Activated CD8-positive, alpha-beta T cell treated with anti-CD3 and anti-CD28 coated beads, Interleukin-2, amount 10 ng/mL, durations not matched to agents 7 days and 5 days (primary cell): ENCODE results near the gene C12orf50. TPM values are rescaled to one million over a fixed set of nuclear protein-coding genes. Genes with fewer than 3 reads are reported as not detected.

Experiments
- ATAC-seq: fragments of 150-1000 bp; cut with Tn5 transposase; one replicate; pipeline ENCODE4 v1.10.0; 2021; ENCODE audit warnings: moderate library complexity
- CTCF ChIA-PET: fragments of 350-600 bp; sonication (Branson Sonifier 250); formaldehyde crosslinking; loops from one replicate; lab custom pipeline; 2021; ENCODE audit warnings: antibody characterized with exemption; lab: Charles Lee
- POLR2A ChIA-PET: fragments of 350-600 bp; sonication (Branson Sonifier 250); formaldehyde crosslinking; loops from one replicate; lab custom pipeline; 2021; ENCODE audit warnings: antibody characterized with exemption; lab: Charles Lee
- DNase-seq: peaks from one replicate; pipeline ENCODE4 v3.0.0-alpha.2; 2020
- H3K27ac Mint-ChIP-seq: one replicate; pipeline ENCODE4 v1.8.0; 2021; ENCODE audit warnings: mild to moderate bottlenecking, mixed read lengths
- H3K27me3 Mint-ChIP-seq: one replicate; pipeline ENCODE4 v1.8.0; 2021; ENCODE audit warnings: low read depth, mixed read lengths
- H3K36me3 Mint-ChIP-seq: one replicate; pipeline ENCODE4 v1.8.0; 2021; ENCODE audit warnings: low read depth, mixed read lengths
- H3K4me1 Mint-ChIP-seq: one replicate; pipeline ENCODE4 v1.8.0; 2021; ENCODE audit warnings: low read depth, mixed read lengths
- H3K4me3 Mint-ChIP-seq: one replicate; pipeline ENCODE4 v1.8.0; 2021; ENCODE audit warnings: mild to moderate bottlenecking, mixed read lengths
- H3K9me3 Mint-ChIP-seq: one replicate; pipeline ENCODE4 v1.8.0; 2022; ENCODE audit warnings: mixed read lengths; ENCODE audit not compliant: insufficient read depth
- total RNA-seq, 2 experiments: library from RNA; stranded (reverse); gene quantifications; one replicate each; pipeline ENCODE4 v1.2.3, GENCODE V29; 2021

The C12orf50 gene, protein sequence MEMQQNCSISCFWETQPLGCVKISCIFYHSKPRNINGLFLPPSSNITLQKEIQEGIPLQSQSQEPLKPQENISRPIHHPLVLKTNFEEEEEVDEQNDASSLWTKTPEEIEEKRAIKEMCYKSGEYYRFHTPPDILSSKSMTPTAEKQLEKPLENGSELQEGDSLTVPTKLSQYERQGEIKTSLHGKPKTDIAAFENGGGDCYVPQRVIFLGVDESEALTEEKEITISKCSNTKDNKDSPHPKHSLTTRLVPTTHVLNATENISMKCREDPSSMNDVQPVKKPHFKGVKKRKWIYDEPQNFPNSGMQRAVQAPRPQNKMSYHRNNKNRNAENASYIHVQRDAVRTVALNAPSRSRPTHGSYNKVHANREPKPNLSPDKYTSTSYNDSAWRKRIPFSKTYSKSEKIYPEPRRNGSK
- total RNA-seq, result under 1 TPM in 1 of 2 experiments, not detected in 1; 0.11 TPM

GRCh38 chr12:88029093-88029665, at the start of gene C12orf50:
Gene C12orf50, minus strand, starts transcription at chr12:88029401. Its CDS starts 2,439 bp downstream, at chr12:88026962.
- Mint-ChIP-seq H3K36me3 (no peaks in the 10 kb centered on the region), H3K9me3 (no peaks in the 10 kb centered on the region), H3K4me1 (peaks cover 5% of the 10 kb centered on the region), H3K27ac (no peak within 1 kb of the TSS), H3K27me3 (no peaks in the 10 kb centered on the region), H3K4me3 (no peak within 1 kb of the TSS)
- ChIA-PET CTCF (no interaction called here), POLR2A (no interaction called here)
- no peak for DNase-seq
- ATAC-seq, result no peak

DNA sequence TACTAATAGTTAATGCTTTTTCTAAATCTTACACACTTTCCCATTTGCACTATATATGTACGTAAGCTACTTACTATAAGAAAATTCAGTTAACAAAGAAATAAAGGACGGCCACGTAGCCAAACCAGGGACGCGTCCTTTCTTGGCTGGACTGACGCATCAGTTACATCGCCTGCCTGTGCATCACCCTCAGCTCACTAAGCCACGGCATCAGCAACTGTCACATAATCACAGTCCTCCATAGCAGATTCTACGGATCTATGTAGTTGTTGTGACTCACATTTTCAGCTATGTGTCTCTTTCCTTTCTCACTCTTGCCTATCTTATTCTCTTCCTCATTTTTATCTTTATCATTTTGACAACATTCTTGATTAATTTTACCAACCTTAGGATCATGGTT, 38.1 kb upstream of the C12orf50 start:
- ChIA-PET POLR2A (no interaction called here), CTCF (interaction anchor here (0.7 kb wide), 1 partner anchor 33 kb away, joined by 4 read pairs; no protein-coding TSS in a partner anchor)

DNA sequence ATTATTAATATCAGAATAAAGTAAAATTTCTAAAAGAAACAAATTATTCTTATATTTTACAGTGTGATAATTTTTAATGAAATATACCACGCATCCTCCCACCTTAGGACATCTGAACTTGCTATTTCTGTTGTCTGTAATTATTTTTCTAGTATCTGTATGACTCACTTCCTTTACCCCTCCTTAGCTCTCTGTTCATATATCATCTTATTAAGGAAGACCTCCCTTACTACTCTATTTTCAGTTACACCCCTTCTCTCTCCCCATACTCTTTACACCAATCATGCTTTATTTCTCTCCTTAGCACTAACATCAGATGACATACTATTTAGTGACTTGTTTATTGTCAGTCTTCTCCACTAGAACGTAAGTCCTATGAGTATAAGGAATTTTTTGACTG, 34.2 kb upstream of the C12orf50 start:
- Mint-ChIP-seq H3K27ac (no peak overlapping the region), H3K27me3 (no peaks in the 10 kb centered on the region), H3K9me3 (no peaks in the 10 kb centered on the region), H3K4me3 (no peak overlapping the region), H3K4me1 (peaks cover 13% of the 10 kb centered on the region), H3K36me3 (peaks cover 16% of the 10 kb centered on the region)
- POLR2A ChIA-PET, result no interaction called here
- no peak for DNase-seq
- ATAC-seq, result no peak
- CTCF ChIA-PET, result no interaction called here

More for the DNA sequence above, 38.1 kb upstream of the C12orf50 start:
- H3K27ac Mint-ChIP-seq, result no peak overlapping the region
- H3K9me3 Mint-ChIP-seq, result no peaks in the 10 kb centered on the region
- peaks cover 15% of the 10 kb centered on the region for H3K36me3 Mint-ChIP-seq
- DNase-seq (no peak), ATAC-seq (no peak)
- H3K27me3 Mint-ChIP-seq, result no peaks in the 10 kb centered on the region
- peaks cover 13% of the 10 kb centered on the region for H3K4me1 Mint-ChIP-seq
- no peak overlapping the region for H3K4me3 Mint-ChIP-seq

GRCh38 chr12:88062474-88062873, 33.3 kb upstream of the C12orf50 start:
- ChIA-PET POLR2A (no interaction called here), CTCF (no interaction called here)
- Mint-ChIP-seq H3K4me3 (no peak overlapping the region), H3K27me3 (no peaks in the 10 kb centered on the region), H3K36me3 (peaks cover 18% of the 10 kb centered on the region), H3K9me3 (no peaks in the 10 kb centered on the region), H3K4me1 (peaks cover 13% of the 10 kb centered on the region), H3K27ac (no peak overlapping the region)
- ATAC-seq (no peak), DNase-seq (no peak)

- Mint-ChIP-seq H3K4me1 (peaks cover 9% of the 10 kb centered on the region), H3K36me3 (peaks cover 24% of the 10 kb centered on the region), H3K4me3 (no peak overlapping the region), H3K9me3 (no peaks in the 10 kb centered on the region), H3K27ac (no peak overlapping the region), H3K27me3 (no peaks in the 10 kb centered on the region)
- ATAC-seq, result no peak
- ChIA-PET CTCF (no interaction called here), POLR2A (no interaction called here)
- no peak for DNase-seq
Measured at GRCh38 chr12:88058719-88059077, 29.5 kb upstream of the C12orf50 start.

DNA sequence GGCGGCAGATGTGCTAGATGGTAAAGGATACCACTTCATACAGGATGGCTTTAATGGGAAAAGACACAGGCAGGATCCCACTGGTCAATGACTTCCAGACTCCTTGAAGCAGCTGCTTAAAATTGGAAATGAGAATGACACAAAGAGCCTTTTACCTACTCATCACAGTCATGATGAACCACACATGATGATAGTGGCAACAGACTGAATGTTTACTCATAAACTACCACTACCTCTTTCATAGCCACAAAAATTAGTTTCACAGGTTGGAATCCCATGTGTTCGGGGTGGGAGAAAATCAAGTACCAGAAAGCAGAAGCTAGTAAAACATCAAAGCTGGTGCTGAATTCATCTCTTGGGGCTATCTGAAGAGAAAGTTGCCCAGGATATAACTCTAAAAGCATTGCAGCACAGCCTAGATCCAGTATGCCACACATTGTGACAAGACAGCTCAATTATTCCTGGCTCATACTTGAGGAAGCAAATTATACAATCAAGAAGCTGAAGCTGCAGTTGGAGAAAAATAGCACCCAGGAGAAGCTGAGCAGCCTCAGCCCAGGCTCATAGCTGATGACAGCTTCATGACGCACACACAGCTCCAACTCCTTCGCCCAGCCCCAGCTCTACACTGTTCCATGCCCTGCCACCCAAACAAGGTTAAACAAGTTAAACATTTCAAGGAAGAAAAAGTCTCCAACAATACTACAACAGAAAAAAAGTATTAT, 29.0 kb upstream of the C12orf50 start:
- peaks cover 22% of the 10 kb centered on the region for H3K36me3 Mint-ChIP-seq
- no peak overlapping the region for H3K4me3 Mint-ChIP-seq
- H3K9me3 Mint-ChIP-seq, result no peaks in the 10 kb centered on the region
- no peak for DNase-seq
- no peaks in the 10 kb centered on the region for H3K27me3 Mint-ChIP-seq
- ChIA-PET POLR2A (no interaction called here), CTCF (no interaction called here)
- H3K4me1 Mint-ChIP-seq, result peaks cover 5% of the 10 kb centered on the region
- H3K27ac Mint-ChIP-seq, result no peak overlapping the region
- ATAC-seq, result no peak

GRCh38 chr12:88056571-88056970, 27.4 kb upstream of the C12orf50 start:
- no peak overlapping the region for H3K27ac Mint-ChIP-seq
- H3K36me3 Mint-ChIP-seq, result peaks cover 16% of the 10 kb centered on the region
- H3K9me3 Mint-ChIP-seq, result no peaks in the 10 kb centered on the region
- CTCF ChIA-PET, result no interaction called here
- no peak overlapping the region for H3K4me3 Mint-ChIP-seq
- H3K27me3 Mint-ChIP-seq, result no peaks in the 10 kb centered on the region
- H3K4me1 Mint-ChIP-seq, result no peaks in the 10 kb centered on the region
- ATAC-seq (no peak), DNase-seq (no peak)
- POLR2A ChIA-PET, result no interaction called here

DNA sequence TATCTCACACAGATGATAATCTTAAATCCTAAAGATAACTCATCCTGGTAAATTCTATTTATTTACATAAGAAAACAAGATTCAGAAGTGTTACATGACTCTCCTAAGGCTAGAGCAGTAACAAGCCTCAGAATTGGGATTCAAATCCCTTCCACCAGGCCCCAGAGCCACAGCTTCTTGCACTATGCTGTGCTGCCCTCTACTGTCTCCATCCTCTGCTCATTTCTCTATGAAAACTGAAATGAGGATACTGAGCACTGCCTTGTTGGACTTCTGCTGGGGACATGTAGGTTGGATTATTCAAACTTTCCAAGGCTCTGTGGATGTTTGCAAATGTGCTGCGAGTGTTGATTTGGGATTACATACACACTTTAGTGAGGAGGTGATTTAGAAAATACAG, 23.5 kb upstream of the C12orf50 start:
- Mint-ChIP-seq H3K27me3 (no peaks in the 10 kb centered on the region), H3K4me1 (no peaks in the 10 kb centered on the region), H3K9me3 (no peaks in the 10 kb centered on the region), H3K27ac (no peak overlapping the region), H3K4me3 (no peak overlapping the region), H3K36me3 (peaks cover 18% of the 10 kb centered on the region)
- peak; percentile 53 for ATAC-seq
- DNase-seq, result no peak
- ChIA-PET POLR2A (no interaction called here), CTCF (no interaction called here)

DNA sequence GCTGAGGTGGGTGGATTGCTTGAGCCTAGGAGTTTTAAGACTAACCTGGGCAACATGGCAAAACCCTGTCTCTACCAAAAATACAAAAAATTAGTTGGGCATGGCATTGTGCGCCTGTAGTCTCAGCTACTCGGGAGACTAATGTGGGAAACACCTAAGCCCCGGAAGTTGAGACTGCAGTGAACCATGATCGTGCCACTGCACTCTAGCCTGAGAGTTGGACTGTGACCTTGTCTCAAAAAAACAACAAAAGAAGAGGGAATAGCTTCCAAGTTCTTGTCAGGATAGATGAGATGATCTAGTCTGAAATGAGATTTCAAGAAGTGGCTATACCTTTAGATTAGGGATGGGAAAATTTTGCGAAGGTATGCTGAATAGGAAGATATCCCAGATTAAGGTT, 14.8 kb upstream of the C12orf50 start:
- H3K36me3 Mint-ChIP-seq, result peaks cover 43% of the 10 kb centered on the region
- ATAC-seq, result no peak
- H3K4me1 Mint-ChIP-seq, result peaks cover 2% of the 10 kb centered on the region
- no peaks in the 10 kb centered on the region for H3K27me3 Mint-ChIP-seq
- CTCF ChIA-PET, result no interaction called here
- no peak for DNase-seq
- POLR2A ChIA-PET, result no interaction called here
- H3K9me3 Mint-ChIP-seq, result no peaks in the 10 kb centered on the region
- H3K4me3 Mint-ChIP-seq, result no peak overlapping the region
- H3K27ac Mint-ChIP-seq, result no peak overlapping the region

DNA sequence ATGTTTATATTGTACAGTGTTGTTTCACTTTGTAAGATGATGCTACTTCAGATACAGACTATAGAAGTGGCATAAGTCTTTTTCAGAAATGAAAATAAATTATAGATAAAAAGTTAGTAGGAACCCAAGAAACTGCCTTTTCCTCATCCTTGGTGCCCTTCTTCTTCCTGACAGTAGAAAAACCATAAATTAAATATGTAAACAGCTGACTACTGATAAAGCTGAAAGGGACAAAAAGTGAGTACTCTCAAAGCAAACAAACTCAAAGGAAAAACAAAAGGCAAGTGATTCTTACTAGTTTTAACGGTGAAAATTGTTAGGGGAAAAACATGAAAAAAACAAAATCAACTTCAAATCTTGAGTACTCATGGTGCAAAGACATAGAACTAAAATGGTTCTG, 8.6 kb upstream of the C12orf50 start:
- no peaks in the 10 kb centered on the region for H3K27me3 Mint-ChIP-seq
- POLR2A ChIA-PET, result interaction anchor here (0.5 kb wide), 1 partner anchor 116 kb away, joined by 3 read pairs; no protein-coding TSS in a partner anchor
- H3K9me3 Mint-ChIP-seq, result no peaks in the 10 kb centered on the region
- peaks cover 14% of the 10 kb centered on the region for H3K36me3 Mint-ChIP-seq
- peaks cover 46% of the 10 kb centered on the region for H3K4me1 Mint-ChIP-seq
- no peak for DNase-seq
- CTCF ChIA-PET, result no interaction called here
- no peak overlapping the region for H3K27ac Mint-ChIP-seq
- no peak overlapping the region for H3K4me3 Mint-ChIP-seq
- no peak for ATAC-seq

DNA sequence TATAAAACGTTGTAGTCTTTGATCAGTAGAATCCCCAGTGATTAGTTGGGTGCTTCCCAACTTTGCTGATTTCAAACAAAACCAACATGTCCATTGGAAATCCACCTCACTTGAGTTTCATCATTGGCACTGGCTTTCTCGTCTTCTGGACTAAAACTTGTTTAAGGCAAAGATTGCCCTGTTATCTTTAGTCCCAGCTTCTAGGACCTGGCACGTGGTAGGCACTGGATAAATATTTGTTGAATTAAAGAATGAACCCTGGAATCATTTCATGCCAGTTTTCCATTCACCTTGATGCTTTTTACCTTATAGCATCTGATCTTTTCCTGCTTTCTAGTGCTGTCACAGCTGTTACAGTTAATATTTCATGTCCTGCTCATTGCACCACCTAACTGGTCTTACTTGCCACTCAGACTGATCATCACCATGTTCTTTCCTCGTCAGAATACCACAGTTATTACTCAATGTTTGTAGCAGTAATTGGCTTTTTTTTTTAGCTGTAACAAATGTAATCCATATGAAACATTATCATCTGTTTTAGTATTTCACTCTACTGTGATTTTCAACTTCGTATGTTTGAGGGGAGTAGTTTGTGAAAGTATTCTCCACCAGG, 7.3 kb upstream of the C12orf50 start:
- Mint-ChIP-seq H3K27me3 (no peaks in the 10 kb centered on the region), H3K4me3 (peak overlapping the region; percentile 98), H3K9me3 (no peaks in the 10 kb centered on the region), H3K36me3 (peaks cover 14% of the 10 kb centered on the region), H3K4me1 (peaks cover 46% of the 10 kb centered on the region), H3K27ac (peak overlapping the region; percentile 96)
- DNase-seq (no peak), ATAC-seq (no peak)
- POLR2A ChIA-PET, result no interaction called here
- CTCF ChIA-PET, result no interaction called here

DNA sequence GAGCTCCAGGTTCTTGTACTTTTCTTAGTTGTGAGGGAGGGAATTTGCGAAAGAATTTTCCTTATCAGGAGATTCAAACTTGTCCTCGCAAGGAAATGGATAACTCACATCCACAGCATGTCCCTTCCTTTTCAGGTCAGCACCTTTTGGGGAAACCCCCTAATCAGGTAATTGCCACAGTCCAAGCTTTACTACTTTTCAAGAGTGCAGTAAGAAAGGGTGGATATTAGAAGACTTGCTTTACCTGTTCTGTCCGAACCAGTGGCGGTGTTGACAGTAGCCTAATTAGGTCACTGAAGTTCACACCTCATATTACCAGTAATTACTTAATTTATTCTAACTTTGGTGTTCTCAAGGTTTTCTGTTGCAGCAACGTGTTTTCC, 6.7 kb upstream of the C12orf50 start:
- CTCF ChIA-PET, result no interaction called here
- Mint-ChIP-seq H3K4me1 (peaks cover 46% of the 10 kb centered on the region), H3K27me3 (no peaks in the 10 kb centered on the region), H3K36me3 (peaks cover 13% of the 10 kb centered on the region), H3K4me3 (peak overlapping the region; percentile 98), H3K27ac (peak overlapping the region; percentile 96), H3K9me3 (no peaks in the 10 kb centered on the region)
- DNase-seq, result no peak
- POLR2A ChIA-PET, result no interaction called here
- peak; percentile 5 for ATAC-seq
